GM12878 (cell line): ENCODE measurements around the gene HYI. TPM values are rescaled to one million over a fixed set of nuclear protein-coding genes. Genes with fewer than 3 reads are reported as not detected.

Source experiments
- ATAC-seq: fragments of 200-7000 bp; cut with Tn5 transposase; 3 replicates; pipeline ENCODE4 v1.9.1; 2020; ENCODE audit warnings: mild to moderate bottlenecking, moderate library complexity
- BruUV-seq: library from RNA; stranded (reverse); fragments of 400-500 nt; replicated peaks from 2 replicates; lab custom pipeline; 2021; lab: Mats Ljungman, UMichigan
- CTCF ChIA-PET: fragments of 300-600 bp; sonication (Branson Sonifier 250); formaldehyde crosslinking; extraction: SDS; loops from one replicate; lab custom pipeline; 2021; ENCODE audit warnings: inconsistent platforms; lab: Yijun Ruan, JAX
- POLR2A ChIA-PET: fragments of 350-600 bp; formaldehyde crosslinking; extraction: SDS; loops from one replicate; lab custom pipeline; 2021; ENCODE audit warnings: inconsistent platforms; lab: Charles Lee
- RAD21 ChIA-PET: fragments of 300-600 bp; sonication (Branson Sonifier 250); formaldehyde crosslinking; loops from one replicate; lab custom pipeline; 2023; ENCODE audit warnings: antibody characterized with exemption; ENCODE audit not compliant: unreplicated experiment; lab: Charles Lee
- SMC1A ChIA-PET: fragments of 300-600 bp; sonication (Branson Sonifier 250); formaldehyde crosslinking; loops from one replicate; lab custom pipeline; 2023; ENCODE audit not compliant: unreplicated experiment, uncharacterized antibody; lab: Charles Lee
- DNase-seq: peaks from one replicate; pipeline ENCODE4 v3.0.0-alpha.2; 2011; ENCODE audit warnings: low read depth, low spot score
- FAIRE-seq: peaks from 3 replicates; lab custom pipeline; 2011; peaks lifted over from hg19 to GRCh38; lab: Jason Lieb, UNC
- H2AFZ ChIP-seq: 2 replicates; pipeline ENCODE4 v1.6.0; 2011; ENCODE audit warnings: low read depth, low read length, control low read depth; ENCODE audit not compliant: control insufficient read depth
- H3K27ac ChIP-seq: 2 replicates; pipeline ENCODE4 v1.5.1; 2011; ENCODE audit warnings: control low read depth; ENCODE audit not compliant: control insufficient read depth, insufficient read depth
- H3K27me3 ChIP-seq, 2 experiments: replicated peaks in 1 of 2; 2 replicates each; pipeline versions ENCODE4 v1.6.0 to v1.6.1; 2011; ENCODE audit warnings: low read length in 1 of 2; ENCODE audit not compliant: control insufficient read depth in 2 of 2, insufficient read depth in 2 of 2
- H3K36me3 ChIP-seq, 2 experiments: 2 replicates each; pipeline ENCODE4 v1.5.1; 2011; ENCODE audit warnings: low read length in 1 of 2; ENCODE audit not compliant: control insufficient read depth in 2 of 2, insufficient read depth in 2 of 2
- H3K4me1 ChIP-seq: 2 replicates; pipeline ENCODE4 v1.6.1; 2011; ENCODE audit warnings: mild to moderate bottlenecking, low read length, moderate library complexity, mixed read lengths; ENCODE audit not compliant: control insufficient read depth, insufficient read depth
- H3K4me2 ChIP-seq: 2 replicates; pipeline ENCODE4 v1.6.0; 2011; ENCODE audit warnings: control low read depth; ENCODE audit not compliant: control insufficient read depth, insufficient read depth
- H3K4me3 ChIP-seq: fragments of 200-600 bp; sonication (generic); 2 replicates; pipeline ENCODE4 v1.5.1; 2016
- H3K79me2 ChIP-seq: 2 replicates; pipeline ENCODE4 v1.6.0; 2011; ENCODE audit warnings: low read length; ENCODE audit not compliant: control insufficient read depth, insufficient read depth
- H3K9ac ChIP-seq: 2 replicates; pipeline ENCODE4 v1.8.0; 2011; ENCODE audit warnings: low read length, control low read depth, mixed read lengths; ENCODE audit not compliant: control insufficient read depth, insufficient read depth
- H3K9me3 ChIP-seq: replicated peaks from 3 replicates; pipeline ENCODE4 v1.5.1; 2011; ENCODE audit warnings: mild to moderate bottlenecking, low read length; ENCODE audit not compliant: control insufficient read depth, insufficient read depth
- H4K20me1 ChIP-seq: 2 replicates; pipeline ENCODE4 v1.6.0; 2011; ENCODE audit not compliant: control insufficient read depth, insufficient read depth
- ATF2 ChIP-seq: IDR thresholded peaks from 2 replicates; pipeline ENCODE4 v1.6.1; 2012; ENCODE audit warnings: low read length, inconsistent platforms
- E2F4 ChIP-seq: IDR thresholded peaks from 2 replicates; pipeline ENCODE4 v1.6.1; 2012; ENCODE audit warnings: low read depth, low read length, improper control_type of control experiment
- EED ChIP-seq: sonication (generic); IDR thresholded peaks from 2 replicates; pipeline ENCODE4 v1.6.1; 2016; ENCODE audit warnings: antibody characterized with exemption, low read depth
- IRF4 ChIP-seq: IDR thresholded peaks from 2 replicates; pipeline ENCODE4 v1.6.1; 2011; ENCODE audit warnings: low read depth, low read length
- JUND ChIP-seq: IDR thresholded peaks from 2 replicates; pipeline ENCODE4 v1.6.1; 2012; ENCODE audit warnings: low read depth, mild to moderate bottlenecking, low read length, improper control_type of control experiment, moderate library complexity
- LARP7 ChIP-seq: fragments of 450-650 bp; IDR thresholded peaks from 2 replicates; pipeline ENCODE4 v1.6.1; 2017; ENCODE audit warnings: mild to moderate bottlenecking
- NKRF ChIP-seq: fragments of 450-650 bp; conservative IDR thresholded peaks from 2 replicates; pipeline ENCODE4 v1.6.1; 2017; ENCODE audit warnings: mild to moderate bottlenecking, moderate library complexity
- RAD21 ChIP-seq: IDR thresholded peaks from 2 replicates; pipeline ENCODE4 v1.6.1; 2011; ENCODE audit warnings: mild to moderate bottlenecking, low read depth, low read length, moderate library complexity; ENCODE audit not compliant: insufficient read depth
- RFX5 ChIP-seq: IDR thresholded peaks from 2 replicates; pipeline ENCODE4 v1.6.1; 2011; ENCODE audit warnings: low read depth, low read length, improper control_type of control experiment
- SIX5 ChIP-seq: IDR thresholded peaks from 2 replicates; pipeline ENCODE4 v1.6.1; 2011; ENCODE audit warnings: mild to moderate bottlenecking, low read depth, low read length, moderate library complexity; ENCODE audit not compliant: severe bottlenecking
- SPI1 ChIP-seq: IDR thresholded peaks from 2 replicates; pipeline ENCODE4 v1.6.1; 2011; ENCODE audit warnings: low read depth, mild to moderate bottlenecking, low read length, moderate library complexity, borderline replicate concordance; ENCODE audit not compliant: insufficient read depth
- TCF7 ChIP-seq: IDR thresholded peaks from 2 replicates; pipeline ENCODE4 v1.6.1; 2014; ENCODE audit warnings: antibody characterized with exemption, borderline replicate concordance
- USF1 ChIP-seq: IDR thresholded peaks from 2 replicates; pipeline ENCODE4 v1.6.1; 2011; ENCODE audit warnings: borderline replicate concordance, low read depth, mild to moderate bottlenecking, moderate library complexity, mixed read lengths, low read length; ENCODE audit not compliant: insufficient read depth; ENCODE audit errors: extremely low read length
- ZNF207 ChIP-seq: fragments of 450-650 bp; IDR thresholded peaks from 2 replicates; pipeline ENCODE4 v1.6.1; 2014; ENCODE audit warnings: antibody characterized with exemption, mild to moderate bottlenecking, borderline replicate concordance
- ZNF217 ChIP-seq: fragments of 450-650 bp; IDR thresholded peaks from 2 replicates; pipeline ENCODE4 v1.6.1; 2017; ENCODE audit warnings: antibody characterized with exemption, mild to moderate bottlenecking
- ZNF687 ChIP-seq: fragments of 450-650 bp; IDR thresholded peaks from 2 replicates; pipeline ENCODE4 v1.6.1; 2017; ENCODE audit warnings: mild to moderate bottlenecking, moderate library complexity
- WGBS: methylation state at CpG from one replicate; pipeline ENCODE4 v1.1.6; 2016; ENCODE audit warnings: low lambda C conversion rate; ENCODE audit not compliant: insufficient replicate concordance, insufficient coverage; ENCODE audit errors: missing lambda C conversion rate; 5-methylcytosine and 5-hydroxymethylcytosine counted together
- in situ Hi-C: fragments of 300-500 bp; cut with MboI; formaldehyde crosslinking; loops from 9 replicates; pipeline ENCODE4 v1.14.3; 2018; ENCODE audit warnings: mixed read lengths
- intact Hi-C: fragments of 100-400 bp; cut with micrococcal nuclease; formaldehyde crosslinking; loops from one replicate; pipeline ENCODE4 v1.14.2; 2022; ENCODE audit not compliant: unreplicated experiment
- polyA plus RNA-seq, 11 experiments: library from polyadenylated mRNA; depleted of rRNA in 4 of 11; unstranded in 6 of 11; stranded (reverse) in 5 of 11; fragments of >200 nt; fragmentation: Nextera tagmentation in 4 of 11; fragmentation: Illumina TruSeq in 1 of 11; extraction: Ambion mirVana in 4 of 11; extraction: Trizol in 1 of 11; gene quantifications; 1 replicate in 1 of 11; 2 replicates in 10 of 11; pipeline versions ENCODE4 v1.2.1 to v1.2.3, GENCODE V29; 2011 to 2016; ENCODE audit warnings: inconsistent platforms in 2 of 11, missing spikeins in 2 of 11, low read depth in 1 of 11
- total RNA-seq, 4 experiments: library from RNA; depleted of rRNA in 3 of 4; stranded (reverse); fragments of >200 nt in 3 of 4; fragmentation: Illumina TruSeq in 1 of 4; extraction: Trizol in 1 of 4; gene quantifications; 2 replicates each; pipeline versions ENCODE4 v1.2.1 to v1.2.3, GENCODE V29; 2013 to 2021

The HYI gene
- total and polyA plus RNA-seq, 10 of the 15 experiments (the other 5 are each of a cell fraction or from before 2014, with no cell fraction given) = 0.27 to 5.5 (median 2.0) TPM

DNA sequence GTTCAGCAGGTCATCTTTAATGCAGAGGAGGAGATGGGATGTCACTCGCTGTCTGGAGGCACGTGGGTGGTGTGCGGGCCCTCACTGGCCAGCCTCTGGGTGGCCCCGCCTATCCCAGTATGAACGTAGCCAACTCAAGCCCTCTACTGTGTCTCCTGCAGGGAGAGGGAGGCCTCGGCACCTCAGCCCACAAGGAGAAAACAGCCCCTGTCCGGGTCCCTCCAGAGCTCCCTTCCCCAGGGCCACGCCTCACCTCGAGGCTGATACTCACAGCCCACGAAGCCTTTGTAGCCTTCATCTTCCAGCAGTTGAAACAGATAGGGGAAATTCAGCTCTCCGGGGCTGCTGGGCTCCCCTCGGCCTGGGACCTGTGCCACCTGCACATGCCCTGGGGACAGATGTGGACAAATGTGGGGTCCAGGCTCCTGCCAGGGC lies 2.6 kb downstream of the HYI start:
- ChIA-PET CTCF (no interaction called here), SMC1A (no interaction called here), RAD21 (no interaction called here), POLR2A (no interaction called here)
- Histone ChIP-seq H4K20me1 (no peaks in the 10 kb centered on the region), H3K4me3 (no peak overlapping the region), H3K9me3 (no peaks in the 10 kb centered on the region; the same call in 2 of the 3 replicates), H3K4me2 (no peak overlapping the region), H3K27me3 (no peaks in the 10 kb centered on the region), H2AFZ (no peak overlapping the region), H3K4me1 (peaks cover 7% of the 10 kb centered on the region), H3K79me2 (no peaks in the 10 kb centered on the region), H3K36me3 (peaks cover 7 to 21% of the 10 kb centered on the region in 2 experiments; a peak in 3 of 4 replicates), H3K9ac (no peak overlapping the region), H3K27ac (no peak overlapping the region)
- no TSS peak for BruUV-seq
- FAIRE-seq (no peak), ATAC-seq (no peak), DNase-seq (no peak)
- in situ Hi-C loops (no loop called here), intact Hi-C loops (no loop called here)
- WGBS = 89% methylated on average over 12 of the region's 12 CpGs
- TF ChIP-seq RAD21 = no peak
- TF ChIP-seq TCF7 = no peak
- no peak for TF ChIP-seq SPI1
- no peak for TF ChIP-seq ZNF207
- no peak for TF ChIP-seq JUND
- TF ChIP-seq NKRF = no peak
- no peak for TF ChIP-seq E2F4
- no peak for TF ChIP-seq EED
- no peak for TF ChIP-seq USF1
- no peak for TF ChIP-seq IRF4
- no peak for TF ChIP-seq RFX5
- TF ChIP-seq ATF2 = no peak
- no peak for TF ChIP-seq LARP7
- TF ChIP-seq SIX5 = no peak
- TF ChIP-seq ZNF687 = no peak
- TF ChIP-seq ZNF217 = no peak
